T-helper 17 cell (primary cell): ENCODE measurements around the gene IRGQ. TPM values are rescaled to one million over a fixed set of nuclear protein-coding genes. Genes with fewer than 3 reads are reported as not detected.

ENCODE experiments used
- ATAC-seq: fragments of 150-1000 bp; cut with Tn5 transposase; 2 replicates; pipeline ENCODE4 v1.10.0; 2021; ENCODE audit warnings: mild to moderate bottlenecking, moderate library complexity
- DNase-seq, 3 donors: peaks; one replicate each; pipeline versions ENCODE4 v3.0.0 to v3.0.0-alpha.2; 2020 to 2021
- H3K9me3 ChIP-seq: one replicate; pipeline ENCODE4 v1.7.0; 2013; ENCODE audit warnings: low read length, mild to moderate bottlenecking; ENCODE audit not compliant: control insufficient read depth, poor library complexity, severe bottlenecking
- H3K27ac Mint-ChIP-seq: one replicate; pipeline ENCODE4 v1.8.0; 2022; ENCODE audit warnings: mild to moderate bottlenecking, moderate library complexity, mixed read lengths
- H3K27me3 Mint-ChIP-seq: one replicate; pipeline ENCODE4 v1.8.0; 2022; ENCODE audit warnings: mixed read lengths
- H3K36me3 Mint-ChIP-seq: one replicate; pipeline ENCODE4 v1.8.0; 2022; ENCODE audit warnings: low read depth, mixed read lengths
- H3K4me1 Mint-ChIP-seq: one replicate; pipeline ENCODE4 v1.8.0; 2022; ENCODE audit warnings: mild to moderate bottlenecking, mixed read lengths
- H3K4me3 Mint-ChIP-seq: one replicate; pipeline ENCODE4 v1.8.0; 2022; ENCODE audit warnings: mild to moderate bottlenecking, moderate library complexity, mixed read lengths
- total RNA-seq, 4 donors: library from RNA in 2 of 4; stranded (reverse) in 2 of 4; gene quantifications; one replicate each; pipeline ENCODE4 v1.2.3 and lab custom pipeline; 2022 to 2026

Gene IRGQ
- total RNA-seq, 2 donors from 2014 or later = 49.9 to 51.1 TPM

DNA sequence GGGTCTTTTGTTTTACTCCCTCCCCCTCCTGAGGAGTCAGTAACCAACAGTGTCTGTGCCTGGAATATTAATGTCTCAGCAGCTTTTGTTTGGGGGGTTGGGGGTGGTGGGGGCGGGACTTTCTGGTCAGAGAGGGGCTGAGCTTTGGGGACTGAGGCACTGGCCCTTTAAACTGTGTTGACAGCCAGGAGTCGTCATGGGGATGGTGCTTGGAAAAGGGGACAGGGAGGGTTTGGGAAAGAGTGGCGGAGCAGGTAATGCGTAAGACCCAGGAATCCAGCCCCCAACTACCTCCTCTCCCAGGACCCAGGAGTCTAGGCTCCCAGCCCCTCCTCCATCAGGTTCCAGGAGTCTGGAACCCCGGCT is 38.6 kb upstream of the IRGQ start:
- H3K4me1 Mint-ChIP-seq = peaks cover 10% of the 10 kb centered on the region
- DNase-seq = no peak
- H3K27ac Mint-ChIP-seq = no peak overlapping the region
- H3K4me3 Mint-ChIP-seq = no peak overlapping the region
- ATAC-seq = no peak
- peaks cover 31% of the 10 kb centered on the region for H3K27me3 Mint-ChIP-seq
- peaks cover 8% of the 10 kb centered on the region for H3K36me3 Mint-ChIP-seq
- no peaks in the 10 kb centered on the region for H3K9me3 ChIP-seq

- Mint-ChIP-seq H3K36me3 (peaks cover 6% of the 10 kb centered on the region), H3K27ac (no peak overlapping the region), H3K4me3 (no peak overlapping the region), H3K27me3 (peaks cover 28% of the 10 kb centered on the region), H3K4me1 (peaks cover 8% of the 10 kb centered on the region)
- H3K9me3 ChIP-seq = no peaks in the 10 kb centered on the region
- DNase-seq = no peak
- no peak for ATAC-seq
Observed at GRCh38 chr19:43634068-43634467, 38.1 kb upstream of the IRGQ start.

- H3K36me3 Mint-ChIP-seq = peaks cover 2% of the 10 kb centered on the region
- H3K27me3 Mint-ChIP-seq = peaks cover 23% of the 10 kb centered on the region
- ATAC-seq (no peak), DNase-seq (no peak)
- H3K27ac Mint-ChIP-seq = no peak overlapping the region
- H3K4me1 Mint-ChIP-seq = peaks cover 2% of the 10 kb centered on the region
- no peaks in the 10 kb centered on the region for H3K9me3 ChIP-seq
- no peak overlapping the region for H3K4me3 Mint-ChIP-seq
Observed at GRCh38 chr19:43633520-43633919, 37.6 kb upstream of the IRGQ start.

DNA sequence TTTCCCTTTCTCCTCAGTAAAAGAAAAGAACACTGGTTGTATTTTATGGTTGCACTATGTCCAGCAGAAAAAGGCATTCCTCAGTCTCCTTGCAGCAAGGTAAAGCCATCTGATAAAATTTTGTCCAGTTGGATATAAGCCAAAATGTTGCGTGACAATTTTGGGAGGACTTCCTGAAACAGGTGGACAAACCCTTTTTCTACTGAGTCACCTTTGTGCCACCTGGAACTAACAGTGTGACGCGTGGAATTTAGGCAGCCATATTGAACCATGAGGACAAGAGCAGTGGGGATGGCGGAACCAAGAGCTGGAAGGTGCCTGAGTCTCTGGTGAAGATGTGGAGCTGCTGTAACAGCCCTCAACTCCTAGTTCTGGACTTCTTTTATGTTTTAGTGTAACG is 35.6 kb upstream of the IRGQ start:
- H3K36me3 Mint-ChIP-seq = peaks cover 2% of the 10 kb centered on the region
- peaks cover 23% of the 10 kb centered on the region for H3K27me3 Mint-ChIP-seq
- no peak overlapping the region for H3K4me3 Mint-ChIP-seq
- H3K9me3 ChIP-seq = no peaks in the 10 kb centered on the region
- ATAC-seq (no peak), DNase-seq (no peak)
- H3K4me1 Mint-ChIP-seq = peaks cover 2% of the 10 kb centered on the region
- H3K27ac Mint-ChIP-seq = no peak overlapping the region

DNA sequence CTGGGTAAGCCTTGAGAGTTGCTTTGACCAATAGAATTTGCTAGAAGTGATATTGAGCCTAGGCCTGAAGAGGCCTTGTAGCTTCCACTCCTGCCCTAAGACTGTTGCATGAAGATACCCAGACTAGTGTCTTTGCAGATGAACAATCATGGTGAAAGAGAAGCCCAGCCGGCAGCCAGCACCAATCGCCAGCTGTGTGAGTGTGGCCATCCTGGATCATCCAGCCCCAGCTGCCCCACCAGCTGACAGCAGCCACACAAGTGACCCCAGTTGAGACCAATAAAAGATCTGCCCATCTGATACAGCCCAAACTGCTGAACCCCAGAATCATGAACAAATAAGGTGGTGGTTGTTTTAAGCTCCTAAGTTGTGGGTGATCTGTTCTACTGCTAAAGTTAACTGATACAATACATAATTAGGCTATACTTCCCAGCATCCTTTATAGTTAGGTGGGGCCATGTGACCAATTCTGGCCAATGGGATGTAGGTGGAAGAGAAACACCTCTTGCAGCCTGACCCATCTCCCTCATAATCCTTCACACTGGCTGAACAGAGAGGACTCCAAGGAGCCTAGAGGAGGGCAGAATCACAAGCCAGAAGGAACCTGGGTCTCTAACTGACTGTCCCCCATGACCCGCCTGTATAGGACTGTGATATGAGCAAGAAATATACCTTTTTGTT is 32.9 kb upstream of the IRGQ start:
- Mint-ChIP-seq H3K36me3 (peaks cover 2% of the 10 kb centered on the region), H3K27me3 (peaks cover 19% of the 10 kb centered on the region), H3K27ac (no peak overlapping the region), H3K4me3 (no peak overlapping the region), H3K4me1 (peaks cover 13% of the 10 kb centered on the region)
- ATAC-seq (no peak), DNase-seq (no peak)
- no peaks in the 10 kb centered on the region for H3K9me3 ChIP-seq

GRCh38 chr19:43626838-43627237 is 30.9 kb upstream of the IRGQ start:
- Mint-ChIP-seq H3K36me3 (no peaks in the 10 kb centered on the region), H3K27ac (no peak overlapping the region), H3K4me3 (no peak overlapping the region), H3K27me3 (peaks cover 12% of the 10 kb centered on the region), H3K4me1 (peaks cover 13% of the 10 kb centered on the region)
- DNase-seq (no peak), ATAC-seq (no peak)
- no peaks in the 10 kb centered on the region for H3K9me3 ChIP-seq

- no peak for DNase-seq
- no peaks in the 10 kb centered on the region for H3K9me3 ChIP-seq
- Mint-ChIP-seq H3K4me1 (peaks cover 13% of the 10 kb centered on the region), H3K27ac (no peak overlapping the region), H3K4me3 (no peak overlapping the region), H3K36me3 (no peaks in the 10 kb centered on the region), H3K27me3 (peaks cover 12% of the 10 kb centered on the region)
- no peak for ATAC-seq
Observed at GRCh38 chr19:43625918-43626579, 30.1 kb upstream of the IRGQ start.

DNA sequence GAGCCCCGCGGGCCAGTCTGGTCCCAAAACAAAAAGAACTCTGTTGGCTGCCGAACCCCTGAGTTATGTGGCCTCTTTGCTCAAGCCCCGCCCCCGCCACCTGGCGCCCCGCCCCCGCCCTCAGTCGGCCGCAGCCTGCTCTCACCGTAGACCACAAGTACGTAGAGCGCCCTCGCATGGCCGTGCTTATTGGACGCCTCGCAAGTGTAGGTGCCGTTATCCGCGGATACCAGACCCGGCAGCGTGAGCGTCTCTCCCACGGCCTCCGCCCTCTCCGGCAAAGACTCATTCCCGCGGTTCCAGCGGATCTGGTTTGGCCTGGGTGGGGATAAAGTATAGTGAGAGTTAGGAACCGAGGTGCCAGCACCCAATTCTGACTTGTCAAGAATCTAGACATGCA is 29.0 kb upstream of the IRGQ start:
- peak; percentile 71 to 87 (median 77) for DNase-seq
- Mint-ChIP-seq H3K27ac (no peak overlapping the region), H3K4me1 (peaks cover 21% of the 10 kb centered on the region), H3K36me3 (no peaks in the 10 kb centered on the region), H3K4me3 (no peak overlapping the region), H3K27me3 (peaks cover 12% of the 10 kb centered on the region)
- ATAC-seq = peak; percentile 94
- no peaks in the 10 kb centered on the region for H3K9me3 ChIP-seq

DNA sequence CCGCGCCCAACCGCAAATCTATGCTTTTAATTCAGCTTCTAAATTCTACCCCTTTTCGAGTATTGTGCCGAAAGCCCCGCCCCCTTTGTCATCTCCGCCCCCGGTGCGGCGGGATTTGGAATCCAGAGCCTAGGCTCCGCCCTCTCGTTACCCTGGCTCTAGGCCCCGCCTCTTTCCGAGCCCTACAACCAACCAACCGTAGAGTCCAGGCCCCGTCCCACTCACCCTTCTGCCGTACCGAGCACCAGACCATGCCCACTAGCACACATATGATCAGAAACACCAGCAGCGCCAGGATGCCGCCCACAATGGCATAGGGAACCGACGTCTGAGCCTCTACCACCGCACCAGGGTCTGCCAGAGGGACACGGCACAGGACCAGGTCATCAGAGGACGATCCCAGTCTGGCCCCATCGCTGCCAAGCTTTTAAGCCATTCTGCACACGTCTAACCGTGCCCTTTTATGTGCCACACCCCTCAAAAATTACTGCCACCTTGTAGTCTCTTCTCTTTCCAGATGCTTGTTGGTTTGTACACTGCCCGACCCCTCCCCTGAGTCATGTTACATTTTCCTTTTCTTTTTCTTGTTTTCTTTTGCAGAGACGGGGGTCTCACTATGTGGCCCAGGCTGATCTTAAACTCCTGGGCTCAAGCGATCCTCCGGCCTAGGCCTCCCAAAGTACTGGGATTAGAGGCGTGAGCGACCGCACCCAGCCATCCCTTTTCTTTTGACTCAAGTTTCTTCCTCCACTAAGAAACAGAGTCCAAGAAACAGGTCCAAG is 28.1 kb upstream of the IRGQ start:
- no peak for ATAC-seq
- DNase-seq = no peak
- Mint-ChIP-seq H3K27me3 (peaks cover 12% of the 10 kb centered on the region), H3K4me3 (no peak overlapping the region), H3K36me3 (no peaks in the 10 kb centered on the region), H3K27ac (no peak overlapping the region), H3K4me1 (peaks cover 22% of the 10 kb centered on the region)
- H3K9me3 ChIP-seq = no peaks in the 10 kb centered on the region

DNA sequence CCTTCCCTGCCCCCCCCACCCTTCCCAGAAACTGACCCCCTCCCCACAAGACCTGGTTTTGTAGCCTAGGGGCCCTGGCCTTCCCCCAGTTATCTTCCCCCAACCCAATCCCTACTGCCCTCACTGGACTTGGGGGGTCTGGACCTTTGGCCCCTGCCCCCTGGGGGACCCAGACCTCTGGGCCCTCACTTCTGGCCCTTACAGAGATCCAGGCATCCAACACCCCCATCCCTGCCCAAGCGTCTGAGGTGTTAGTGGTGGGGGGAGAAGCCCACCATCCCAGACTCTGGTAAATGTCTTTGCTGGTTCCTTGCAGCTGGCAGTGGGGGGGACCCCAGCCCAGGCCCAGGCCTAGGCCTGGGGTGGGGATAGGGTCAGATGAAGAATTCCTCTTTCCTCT is 27.0 kb upstream of the IRGQ start:
- Mint-ChIP-seq H3K27me3 (peaks cover 12% of the 10 kb centered on the region), H3K27ac (no peak overlapping the region), H3K4me1 (peaks cover 25% of the 10 kb centered on the region)

GRCh38 chr19:43622070-43622469 is 26.1 kb upstream of the IRGQ start:
- H3K27me3 Mint-ChIP-seq = peaks cover 6% of the 10 kb centered on the region
- H3K27ac Mint-ChIP-seq = no peak overlapping the region
- DNase-seq = no peak
- H3K4me1 Mint-ChIP-seq = peaks cover 23% of the 10 kb centered on the region
- H3K4me3 Mint-ChIP-seq = peak overlapping the region; percentile 28
- no peaks in the 10 kb centered on the region for H3K9me3 ChIP-seq
- H3K36me3 Mint-ChIP-seq = no peaks in the 10 kb centered on the region
- ATAC-seq = no peak

More for the DNA sequence above, 27.0 kb upstream of the IRGQ start:
- no peak for ATAC-seq
- no peak for DNase-seq
- no peak overlapping the region for H3K4me3 Mint-ChIP-seq
- H3K36me3 Mint-ChIP-seq = no peaks in the 10 kb centered on the region
- H3K9me3 ChIP-seq = no peaks in the 10 kb centered on the region

DNA sequence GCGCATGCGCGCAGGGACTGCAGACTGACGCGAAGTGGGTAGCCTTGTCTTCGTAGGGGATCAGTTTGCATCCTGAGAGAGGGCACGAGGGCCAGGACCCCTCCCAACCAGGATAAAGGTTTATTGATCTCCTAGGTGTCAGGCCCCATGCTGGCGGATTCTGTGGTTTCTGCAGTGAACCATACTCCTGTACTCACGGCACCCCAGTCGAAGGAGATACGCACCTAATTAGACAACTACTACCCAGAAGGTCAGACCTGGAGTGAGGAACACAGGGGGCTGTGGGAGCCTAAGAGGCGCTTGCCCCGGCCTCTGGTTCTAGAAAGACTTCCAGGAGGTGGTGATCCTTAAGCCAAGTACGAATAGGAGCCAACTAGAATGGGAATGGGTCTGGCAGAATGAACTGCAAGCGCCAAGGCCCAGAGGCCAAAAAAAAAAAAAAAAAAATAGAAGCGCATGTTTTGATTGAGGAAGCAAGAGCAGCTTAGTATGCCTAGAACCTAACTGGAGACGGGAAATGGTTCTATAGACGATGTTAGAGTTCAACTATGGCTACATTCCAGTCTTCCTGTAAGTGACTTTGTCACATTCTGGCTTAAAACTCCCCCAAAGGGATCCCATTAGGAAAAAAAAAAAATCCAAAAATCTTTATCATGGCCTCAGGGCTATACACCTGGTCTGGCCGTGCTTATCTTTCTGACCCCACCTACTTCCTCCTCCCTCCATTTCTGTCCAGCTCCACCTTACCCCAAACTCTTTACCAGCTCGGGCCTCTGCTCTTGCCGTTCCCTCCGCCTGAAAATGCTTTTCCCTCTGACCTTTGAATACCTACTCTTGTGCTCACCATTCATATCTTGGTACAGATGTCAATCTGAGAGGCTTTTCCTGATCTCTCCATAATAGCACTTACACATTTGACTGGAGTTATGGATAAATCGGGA is 24.4 kb upstream of the IRGQ start:
- H3K4me3 Mint-ChIP-seq = peak overlapping the region; percentile 97
- peak; percentile 66 to 75 (median 69) for DNase-seq
- no peaks in the 10 kb centered on the region for H3K27me3 Mint-ChIP-seq
- H3K27ac Mint-ChIP-seq = peak overlapping the region; percentile 91
- no peak for ATAC-seq
- peaks cover 25% of the 10 kb centered on the region for H3K4me1 Mint-ChIP-seq
- H3K9me3 ChIP-seq = no peaks in the 10 kb centered on the region
- no peaks in the 10 kb centered on the region for H3K36me3 Mint-ChIP-seq
